Spleen (tissue), 7 donors: ENCODE data around the gene CXCR6.

Experiments
- CTCF ChIP-seq, 11 experiments: fragments of 200-600 bp in 7 of 11; fragments of 450-650 bp in 4 of 11; sonication (generic) in 4 of 11; IDR thresholded peaks in 8 of 11; conservative IDR thresholded peaks in 3 of 11; 1 replicate in 7 of 11; 2 replicates in 4 of 11; pipeline versions ENCODE4 v1.4.0 to v1.8.0; 2016 to 2021; ENCODE audit warnings: antibody characterized with exemption in 11 of 11, inconsistent platforms in 4 of 11, mild to moderate bottlenecking in 1 of 11
- POLR2A ChIP-seq, 3 donors: fragments of 450-650 bp; IDR thresholded peaks; one replicate each; pipeline ENCODE4 v1.5.1; 2017; ENCODE audit warnings: antibody characterized with exemption in 3 of 3, mild to moderate bottlenecking in 1 of 3
- POLR2AphosphoS5 ChIP-seq, 3 donors: sonication (generic); formaldehyde crosslinking; IDR thresholded peaks; one replicate each; pipeline ENCODE4 v1.5.1; 2017; ENCODE audit warnings: antibody characterized with exemption in 3 of 3
- donor health status: DM: no; HTN: no; CAD: no; lungs with moderate emphysema.
- donor health status: DM: no; HTN: no; CAD: no.
- donor health status: DM: no; HTN: no; CAD: no.

- TF ChIP-seq CTCF (IDR thresholded peaks at IDR 0.05 in 8 of 11, conservative IDR thresholded peaks at IDR 0.05 in 3 of 11) (no peak), POLR2A (IDR thresholded peaks at IDR 0.05) (no peak), POLR2AphosphoS5 (IDR thresholded peaks at IDR 0.05) (peak in 1 of 3 donors; percentile 21)
These were observed 36.4 kb upstream of the CXCR6 start for GRCh38 chr3:45906681-45907407.
